ENCODE data around the gene ABCD3. TPM values are rescaled to one million over a fixed set of nuclear protein-coding genes. Genes with fewer than 3 reads are reported as not detected.
"Not testable (repeated sequence)": the region's sequence is repeated elsewhere in the genome, so short reads cannot be mapped to it uniquely, and the experiment has no call there.

Gene ABCD3
- total RNA-seq = 10 to 100 TPM; 33.3 to 33.7 TPM

DNA sequence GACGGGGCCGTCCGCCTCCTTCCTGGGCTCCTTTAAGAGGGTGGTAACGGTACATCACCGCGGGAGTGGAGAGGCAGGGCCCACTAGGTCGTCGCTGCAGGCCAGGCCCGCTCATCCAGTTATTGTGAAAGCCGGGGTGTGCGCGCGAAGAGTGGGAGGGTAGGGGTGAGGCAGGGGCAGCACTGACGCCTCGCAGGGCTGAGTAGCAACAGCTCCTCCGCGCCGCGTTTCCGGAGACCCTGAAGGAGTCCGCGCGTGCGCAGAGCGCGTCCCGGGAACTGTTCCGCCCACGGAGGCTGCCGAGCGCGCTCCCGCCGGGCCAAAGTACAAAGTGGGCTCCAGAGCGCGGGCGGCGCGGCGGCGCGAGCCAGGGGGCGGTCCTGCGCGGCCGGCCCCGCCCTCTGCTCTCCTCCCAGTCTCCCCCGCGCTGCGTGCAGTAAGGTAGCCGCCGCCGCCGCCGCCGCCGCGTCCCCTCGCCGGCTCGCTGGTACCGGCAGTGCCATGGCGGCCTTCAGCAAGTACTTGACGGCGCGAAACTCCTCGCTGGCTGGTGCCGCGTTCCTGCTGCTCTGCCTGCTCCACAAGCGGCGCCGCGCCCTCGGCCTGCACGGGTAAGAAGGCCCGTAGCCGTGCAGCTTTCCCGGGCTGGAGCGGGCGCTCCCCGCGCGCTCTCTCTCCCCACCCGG, at the start of gene ABCD3:
TSS of gene ABCD3 (plus strand) at position 412 of the 686 bp plus-strand sequence. CDS start at position 502, 90 bp downstream.
- Mint-ChIP-seq H3K9me3 (no peaks in the 10 kb centered on the region), H3K4me3 (peak within 1 kb of the TSS; percentile 91), H3K27me3 (peaks cover 9% of the 10 kb centered on the region), H3K27ac (peak within 1 kb of the TSS; percentile 70), H3K36me3 (peaks cover 2% of the 10 kb centered on the region), H3K4me1 (peaks cover 34% of the 10 kb centered on the region)
- DNase-seq = peak; percentile 99

DNA sequence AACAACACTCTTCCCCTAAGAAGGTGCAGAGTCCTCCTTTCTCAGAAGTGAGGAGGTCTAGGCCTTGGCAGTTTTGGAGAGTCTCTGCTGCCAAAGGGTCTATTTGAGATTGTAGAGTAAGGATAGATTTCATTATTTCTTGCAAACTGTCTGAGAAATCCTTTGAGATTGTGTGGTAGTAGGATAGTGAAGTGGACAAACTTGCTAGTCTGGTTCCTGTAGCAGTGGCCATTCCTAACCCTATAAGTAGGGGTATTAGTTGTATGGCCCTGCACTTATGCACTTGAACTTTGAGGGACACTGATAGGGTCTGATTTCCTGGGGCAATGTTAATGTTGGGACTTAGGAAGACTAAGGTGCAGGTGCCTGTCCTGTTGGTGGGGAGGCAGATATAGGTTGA, 45.4 kb upstream of the ABCD3 start:
- H3K4me1 Mint-ChIP-seq, DNase-seq, H3K9me3 Mint-ChIP-seq, H3K36me3 Mint-ChIP-seq, H3K4me3 Mint-ChIP-seq, H3K27ac Mint-ChIP-seq, H3K27me3 Mint-ChIP-seq: not testable (repeated sequence)

- H3K4me3 Mint-ChIP-seq, H3K4me1 Mint-ChIP-seq, DNase-seq, H3K27ac Mint-ChIP-seq, H3K36me3 Mint-ChIP-seq, H3K9me3 Mint-ChIP-seq: not testable (repeated sequence)
- H3K27me3 Mint-ChIP-seq = peaks cover 10% of the 10 kb centered on the region
Observed at GRCh38 chr1:94373311-94373710, 44.9 kb upstream of the ABCD3 start.

DNA sequence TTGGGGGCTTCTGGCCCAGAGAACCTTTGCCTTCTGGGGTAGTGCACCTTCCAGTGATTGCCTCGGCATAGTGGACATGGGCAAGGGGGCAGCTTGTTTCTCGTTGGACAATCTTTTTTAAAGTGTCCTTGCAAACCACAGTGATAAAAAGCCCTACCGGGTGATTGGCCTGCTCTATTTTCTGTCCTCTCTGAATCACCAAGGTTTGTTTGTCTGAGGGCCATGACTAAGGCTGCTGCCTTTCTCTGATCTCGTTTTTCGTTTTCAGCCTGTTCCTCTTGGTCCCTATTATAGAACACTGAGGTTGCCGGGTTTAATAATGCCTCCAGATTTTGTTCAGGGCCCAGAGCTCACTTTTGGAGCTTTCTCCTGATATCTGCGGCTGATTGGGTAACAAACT, 42.5 kb upstream of the ABCD3 start:
- H3K9me3 Mint-ChIP-seq, DNase-seq, H3K4me3 Mint-ChIP-seq, H3K4me1 Mint-ChIP-seq, H3K27ac Mint-ChIP-seq, H3K36me3 Mint-ChIP-seq: not testable (repeated sequence)
- H3K27me3 Mint-ChIP-seq = peaks cover 10% of the 10 kb centered on the region

GRCh38 chr1:94378493-94378892, 39.7 kb upstream of the ABCD3 start:
- H3K9me3 Mint-ChIP-seq, H3K27ac Mint-ChIP-seq, H3K4me3 Mint-ChIP-seq, H3K27me3 Mint-ChIP-seq, H3K36me3 Mint-ChIP-seq, DNase-seq, H3K4me1 Mint-ChIP-seq: not testable (repeated sequence)

DNA sequence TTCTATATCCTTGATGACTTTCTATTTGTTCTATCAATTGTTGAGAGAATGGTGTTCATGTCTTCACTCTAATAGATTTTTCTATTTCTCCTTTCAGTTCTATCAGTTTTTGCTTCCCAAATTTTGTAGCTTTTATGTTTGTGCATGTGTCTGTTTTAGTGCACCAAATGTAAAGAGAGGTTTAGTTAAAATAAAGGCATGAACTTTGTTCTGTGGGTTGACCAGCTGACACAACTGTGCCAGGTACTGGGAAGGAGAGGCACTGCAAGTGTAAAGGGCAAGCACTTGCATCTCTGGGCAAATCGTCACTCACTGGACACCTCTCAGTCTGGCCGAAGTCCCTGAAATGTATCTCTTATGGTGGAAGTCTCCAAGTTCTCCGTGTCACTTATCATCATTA, 38.6 kb upstream of the ABCD3 start:
- no peak overlapping the region for H3K27ac Mint-ChIP-seq
- no peaks in the 10 kb centered on the region for H3K9me3 Mint-ChIP-seq
- H3K4me1 Mint-ChIP-seq = peaks cover 9% of the 10 kb centered on the region
- DNase-seq = no peak
- H3K27me3 Mint-ChIP-seq = peaks cover 4% of the 10 kb centered on the region
- H3K4me3 Mint-ChIP-seq = no peak overlapping the region
- no peaks in the 10 kb centered on the region for H3K36me3 Mint-ChIP-seq

GRCh38 chr1:94382201-94382600, 36.0 kb upstream of the ABCD3 start:
- Mint-ChIP-seq H3K4me3 (no peak overlapping the region), H3K4me1 (peaks cover 20% of the 10 kb centered on the region), H3K9me3 (peaks cover 3% of the 10 kb centered on the region), H3K27ac (no peak overlapping the region), H3K27me3 (peaks cover 4% of the 10 kb centered on the region), H3K36me3 (peaks cover 3% of the 10 kb centered on the region)
- no peak for DNase-seq

DNA sequence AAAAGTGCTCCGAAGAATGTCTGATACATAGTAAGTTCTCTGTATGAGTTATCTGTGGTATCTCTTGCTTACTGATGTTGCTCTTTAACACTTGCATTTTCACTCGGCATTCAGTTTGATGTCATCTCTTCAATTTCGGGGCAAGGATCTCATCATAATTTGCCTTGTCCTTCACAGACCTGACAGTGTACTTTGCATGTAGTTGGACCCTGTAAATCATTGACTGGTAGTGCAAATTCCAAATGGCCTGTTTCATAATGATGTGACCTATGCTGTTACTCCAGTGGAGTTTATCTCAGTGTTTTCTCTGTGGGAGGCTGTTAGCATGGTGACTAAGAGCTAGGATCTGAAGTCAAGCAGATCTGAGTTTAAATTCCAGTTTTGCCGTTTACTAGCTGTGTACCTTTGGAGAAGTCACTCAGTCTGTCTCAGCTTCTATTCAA, 34.2 kb upstream of the ABCD3 start:
- Mint-ChIP-seq H3K36me3 (peaks cover 6% of the 10 kb centered on the region), H3K4me3 (peak overlapping the region; percentile 29), H3K27ac (no peak overlapping the region), H3K9me3 (peaks cover 8% of the 10 kb centered on the region), H3K4me1 (peaks cover 20% of the 10 kb centered on the region), H3K27me3 (no peaks in the 10 kb centered on the region)
- no peak for DNase-seq

DNA sequence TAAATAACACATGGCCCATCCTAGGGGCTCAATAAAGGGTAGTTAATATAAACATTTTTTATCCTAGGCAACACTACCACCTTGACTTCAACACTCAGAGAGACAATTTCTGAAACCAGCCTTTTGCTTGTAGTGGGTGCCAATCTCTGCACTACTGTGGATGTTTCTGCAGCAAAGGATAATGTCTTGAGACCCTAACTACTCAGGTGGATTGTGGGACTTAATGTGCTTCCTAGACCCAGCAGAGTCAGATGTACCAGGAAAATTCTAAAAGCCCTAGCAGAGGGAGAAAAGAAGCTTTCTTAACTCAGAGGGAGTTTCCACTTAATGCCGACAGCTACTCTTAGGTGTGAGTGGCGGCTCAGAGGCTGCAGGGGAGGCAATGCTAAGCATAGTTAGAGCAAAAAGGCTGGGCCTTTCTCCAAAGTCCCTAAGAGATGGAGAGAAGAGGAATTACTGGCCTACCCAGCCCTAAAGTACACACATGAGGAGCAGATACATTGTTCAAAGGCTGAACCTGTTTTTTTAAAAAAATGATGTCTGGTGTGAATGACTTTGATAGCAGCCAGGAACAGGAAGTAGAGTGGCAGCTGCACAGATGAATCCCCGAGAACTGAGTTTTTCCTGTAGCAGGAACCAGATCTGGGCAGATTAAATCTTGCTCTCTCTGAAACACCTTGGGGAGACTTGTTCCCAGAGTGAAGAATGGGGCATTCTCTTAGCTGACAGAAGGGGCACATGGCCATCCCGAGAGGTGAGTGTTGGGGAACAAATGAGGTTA, 33.5 kb upstream of the ABCD3 start:
- Mint-ChIP-seq H3K4me3 (peak overlapping the region; percentile 55), H3K4me1 (peaks cover 20% of the 10 kb centered on the region)

DNA sequence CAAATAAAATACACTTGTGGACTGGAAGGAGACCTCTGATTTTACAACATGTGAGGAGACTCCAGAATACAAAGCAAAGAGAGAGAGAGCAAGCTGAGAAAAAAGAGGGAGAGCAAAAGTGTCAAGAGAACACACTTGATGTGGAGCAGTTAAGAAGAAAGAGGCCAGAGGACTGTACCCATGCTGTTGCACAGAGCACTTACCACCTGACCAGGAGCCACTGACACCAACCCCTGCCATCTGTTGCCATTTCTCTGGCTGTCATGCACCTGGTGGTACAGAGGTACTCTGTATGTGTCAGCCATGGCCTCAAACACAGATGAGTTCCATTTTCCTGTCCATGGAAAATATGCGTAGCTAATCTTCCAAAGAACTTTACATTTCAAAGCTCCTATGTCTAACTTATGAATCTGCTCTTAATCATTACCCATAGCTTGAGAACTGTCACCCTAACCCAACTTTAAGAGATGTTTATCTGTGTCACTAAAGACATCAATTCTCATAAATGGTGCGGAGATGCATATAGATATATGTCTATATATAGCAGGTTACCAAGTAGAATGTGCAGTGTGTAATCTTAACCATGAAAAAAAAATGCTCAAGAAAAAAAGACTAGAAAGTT, 32.8 kb upstream of the ABCD3 start:
- Mint-ChIP-seq H3K36me3 (peaks cover 6% of the 10 kb centered on the region), H3K4me3 (peak overlapping the region; percentile 55), H3K27ac (peak overlapping the region; percentile 22), H3K9me3 (peaks cover 14% of the 10 kb centered on the region), H3K27me3 (no peaks in the 10 kb centered on the region), H3K4me1 (peaks cover 20% of the 10 kb centered on the region)
- no peak for DNase-seq

More for the DNA sequence above, 33.5 kb upstream of the ABCD3 start:
- no peak for DNase-seq
- Mint-ChIP-seq H3K27me3 (no peaks in the 10 kb centered on the region), H3K27ac (peak overlapping the region; percentile 22), H3K9me3 (peaks cover 12% of the 10 kb centered on the region), H3K36me3 (peaks cover 6% of the 10 kb centered on the region)

- H3K36me3 Mint-ChIP-seq = peaks cover 6% of the 10 kb centered on the region
Observed at GRCh38 chr1:94389298-94389697, 28.9 kb upstream of the ABCD3 start.

GRCh38 chr1:94394247-94394646, 23.9 kb upstream of the ABCD3 start:
- H3K4me1 Mint-ChIP-seq = no peaks in the 10 kb centered on the region
- H3K27me3 Mint-ChIP-seq = peaks cover under 1% of the 10 kb centered on the region
- H3K36me3 Mint-ChIP-seq = no peaks in the 10 kb centered on the region
- H3K9me3 Mint-ChIP-seq = peaks cover 7% of the 10 kb centered on the region
- H3K27ac Mint-ChIP-seq = no peak overlapping the region
- H3K4me3 Mint-ChIP-seq = no peak overlapping the region
- DNase-seq = no peak

More at GRCh38 chr1:94389298-94389697, 28.9 kb upstream of the ABCD3 start:
- Mint-ChIP-seq H3K4me3 (no peak overlapping the region), H3K27ac (no peak overlapping the region), H3K9me3 (peaks cover 15% of the 10 kb centered on the region), H3K27me3 (no peaks in the 10 kb centered on the region), H3K4me1 (peaks cover 12% of the 10 kb centered on the region)
- DNase-seq = no peak

DNA sequence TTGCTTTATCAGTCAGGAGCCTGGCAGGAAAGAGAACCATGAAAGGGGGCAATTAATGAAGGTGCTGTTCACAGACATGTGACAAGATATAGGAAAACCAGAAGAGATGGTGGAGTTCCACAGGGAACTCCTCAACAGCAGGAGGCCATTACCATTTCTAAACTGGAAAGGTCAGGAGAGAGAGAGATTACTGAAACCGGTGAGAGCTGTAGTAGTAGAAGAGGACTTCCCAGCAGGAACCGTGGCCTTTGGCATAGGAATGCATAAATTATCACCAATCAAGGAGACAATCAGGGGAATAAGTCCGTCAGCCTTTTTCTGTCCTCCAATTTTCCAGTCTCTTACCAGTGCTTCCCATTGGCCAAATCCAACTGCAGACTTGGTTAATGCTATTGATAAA, 23.0 kb upstream of the ABCD3 start:
- Mint-ChIP-seq H3K27ac (no peak overlapping the region), H3K27me3 (peaks cover 6% of the 10 kb centered on the region), H3K4me3 (no peak overlapping the region), H3K9me3 (peaks cover 1% of the 10 kb centered on the region), H3K36me3 (no peaks in the 10 kb centered on the region), H3K4me1 (no peaks in the 10 kb centered on the region)
- DNase-seq = no peak

GRCh38 chr1:94395748-94396309, 22.4 kb upstream of the ABCD3 start:
- Mint-ChIP-seq H3K9me3 (peaks cover 1% of the 10 kb centered on the region), H3K4me3 (no peak overlapping the region), H3K27me3 (peaks cover 8% of the 10 kb centered on the region), H3K27ac (no peak overlapping the region), H3K36me3 (no peaks in the 10 kb centered on the region), H3K4me1 (no peaks in the 10 kb centered on the region)
- DNase-seq = no peak

GRCh38 chr1:94396356-94397010, 21.7 kb upstream of the ABCD3 start:
- peaks cover 8% of the 10 kb centered on the region for H3K27me3 Mint-ChIP-seq
- H3K9me3 Mint-ChIP-seq = no peaks in the 10 kb centered on the region
- no peaks in the 10 kb centered on the region for H3K36me3 Mint-ChIP-seq
- no peak overlapping the region for H3K4me3 Mint-ChIP-seq
- no peak overlapping the region for H3K27ac Mint-ChIP-seq
- H3K4me1 Mint-ChIP-seq = no peaks in the 10 kb centered on the region
- DNase-seq = no peak

Measured in activated naive CD8-positive, alpha-beta T cell treated with anti-CD3 and anti-CD28 coated beads for 36 hours (primary cell).